Measurements from ENCODE around the gene STRA6.

Gene STRA6

GRCh38 chr15:74227968-74228722 is 25.6 kb upstream of the STRA6 start:
- H3K4me3 ChIP-seq (replicated peaks; ENCODE audit: low read depth, low read length): no peak overlapping the region
- peak; percentile 53 for DNase-seq (ENCODE audit: low read depth)
- TF ChIP-seq CTCF (IDR thresholded peaks at IDR 0.05; ENCODE audit: low read length, missing control alignments): no peak

GRCh38 chr15:74226761-74227540 is 24.4 kb upstream of the STRA6 start:
- DNase-seq (ENCODE audit: low read depth): no peak
- no peak overlapping the region for H3K4me3 ChIP-seq (replicated peaks; ENCODE audit: low read depth, low read length)
- no peak for TF ChIP-seq CTCF (IDR thresholded peaks at IDR 0.05; ENCODE audit: low read length, missing control alignments)

- DNase-seq (ENCODE audit: low read depth): no peak
- no peak overlapping the region for H3K4me3 ChIP-seq (replicated peaks; ENCODE audit: low read depth, low read length)
- TF ChIP-seq CTCF (IDR thresholded peaks at IDR 0.05; ENCODE audit: low read length, missing control alignments): no peak
Observed at GRCh38 chr15:74225928-74226327, 23.3 kb upstream of the STRA6 start.

GRCh38 chr15:74222240-74223119 is 19.9 kb upstream of the STRA6 start:
- no peak for DNase-seq (ENCODE audit: low read depth)
- no peak for TF ChIP-seq CTCF (IDR thresholded peaks at IDR 0.05; ENCODE audit: low read length, missing control alignments)
- H3K4me3 ChIP-seq (replicated peaks; ENCODE audit: low read depth, low read length): no peak overlapping the region

- H3K4me3 ChIP-seq (replicated peaks; ENCODE audit: low read depth, low read length): no peak overlapping the region
- no peak for DNase-seq (ENCODE audit: low read depth)
- TF ChIP-seq CTCF (IDR thresholded peaks at IDR 0.05; ENCODE audit: low read length, missing control alignments): no peak
Observed at GRCh38 chr15:74221399-74222239, 19.0 kb upstream of the STRA6 start.

All from fibroblast of pulmonary artery (primary cell).